GM19043 (cell line): ENCODE data around the gene MYCBP.
"Not testable (repeated sequence)": the region's sequence is repeated elsewhere in the genome, so short reads cannot be mapped to it uniquely, and the experiment has no call there.

Experiments used
- ATAC-seq: cut with Tn5 transposase; IDR thresholded peaks from one replicate; pipeline ENCODE4 v1.9.1; 2021; ENCODE audit warnings: low read depth; ENCODE audit not compliant: unreplicated experiment

Gene MYCBP, protein sequence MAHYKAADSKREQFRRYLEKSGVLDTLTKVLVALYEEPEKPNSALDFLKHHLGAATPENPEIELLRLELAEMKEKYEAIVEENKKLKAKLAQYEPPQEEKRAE

GRCh38 chr1:38873027-38873969 is at the start of gene MYCBP:
MYCBP (minus strand) TSS chr1:38873348; CDS start chr1:38873305, 43 bp downstream.
- peak; percentile 98 for ATAC-seq

- no peak for ATAC-seq
Observed at GRCh38 chr1:38919130-38919529, 46.0 kb upstream of the MYCBP start.

- no peak for ATAC-seq
Observed at GRCh38 chr1:38918568-38918967, 45.4 kb upstream of the MYCBP start.

DNA sequence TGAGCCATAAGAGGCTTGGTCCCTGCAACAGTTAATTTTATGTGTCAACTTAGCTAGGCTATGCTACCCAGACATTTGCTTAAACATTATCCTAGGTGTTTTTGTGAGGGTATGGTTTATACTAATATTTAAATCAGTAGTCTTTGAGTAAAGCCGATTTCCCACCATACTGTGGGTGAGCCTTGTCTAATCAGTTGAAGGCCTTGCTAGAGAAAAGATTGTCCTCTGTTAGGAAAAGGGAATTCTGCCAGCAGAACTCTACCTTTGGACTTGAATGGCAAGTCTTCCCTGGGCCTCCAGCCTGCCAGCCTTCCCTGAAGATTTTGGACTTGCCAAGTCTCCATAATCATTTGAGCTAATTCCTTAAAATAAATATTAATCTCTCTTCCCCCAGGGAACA is 44.6 kb upstream of the MYCBP start:
- ATAC-seq: no peak

DNA sequence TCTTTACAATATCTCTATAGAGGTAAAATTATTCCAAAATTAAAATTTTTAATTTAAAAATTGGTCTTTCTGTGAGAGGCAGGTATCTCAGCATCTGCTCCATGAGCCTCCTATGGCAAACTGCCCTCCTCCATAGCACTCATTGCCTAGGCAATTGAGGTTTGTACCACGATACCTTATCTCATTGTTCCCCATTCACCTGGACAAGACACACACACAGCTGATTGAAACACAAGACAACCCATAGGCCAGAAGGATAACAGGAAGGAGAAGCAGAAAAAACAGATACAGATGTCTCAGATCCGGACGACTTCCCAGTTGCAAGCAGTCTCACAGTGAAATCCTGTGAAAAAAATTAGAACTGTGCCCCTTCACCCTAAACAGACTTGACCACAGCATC is 44.2 kb upstream of the MYCBP start:
- ATAC-seq: no peak

DNA sequence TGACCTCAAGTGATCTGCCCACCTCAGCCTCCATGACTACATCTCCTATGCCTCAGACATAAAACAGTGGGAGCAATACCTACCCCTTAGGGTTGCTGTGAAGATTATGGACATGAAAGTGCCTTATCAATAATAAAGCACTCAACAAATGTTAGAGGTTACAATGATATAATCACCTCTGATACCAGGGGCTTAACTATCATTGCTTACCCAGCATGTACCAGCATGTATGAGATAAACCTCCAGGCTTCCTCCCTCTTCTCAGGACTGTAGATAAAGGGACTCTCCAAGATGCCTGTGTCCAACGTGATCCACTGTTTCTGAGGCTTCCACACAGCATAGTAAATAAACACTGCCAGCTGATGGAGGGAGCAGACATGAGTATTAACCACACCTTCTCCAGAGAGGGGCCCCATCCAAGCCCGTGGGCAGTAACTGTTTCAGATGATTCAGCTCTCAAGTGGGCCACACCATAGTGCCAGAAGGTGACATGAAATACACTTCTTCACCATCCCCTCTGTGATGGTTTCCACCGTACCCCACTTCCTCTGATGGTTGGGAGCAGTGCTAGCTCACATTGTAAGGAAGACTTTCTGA is 42.3 kb upstream of the MYCBP start:
- no peak for ATAC-seq

GRCh38 chr1:38914908-38915307 is 41.8 kb upstream of the MYCBP start:
- not testable (repeated sequence) for ATAC-seq

DNA sequence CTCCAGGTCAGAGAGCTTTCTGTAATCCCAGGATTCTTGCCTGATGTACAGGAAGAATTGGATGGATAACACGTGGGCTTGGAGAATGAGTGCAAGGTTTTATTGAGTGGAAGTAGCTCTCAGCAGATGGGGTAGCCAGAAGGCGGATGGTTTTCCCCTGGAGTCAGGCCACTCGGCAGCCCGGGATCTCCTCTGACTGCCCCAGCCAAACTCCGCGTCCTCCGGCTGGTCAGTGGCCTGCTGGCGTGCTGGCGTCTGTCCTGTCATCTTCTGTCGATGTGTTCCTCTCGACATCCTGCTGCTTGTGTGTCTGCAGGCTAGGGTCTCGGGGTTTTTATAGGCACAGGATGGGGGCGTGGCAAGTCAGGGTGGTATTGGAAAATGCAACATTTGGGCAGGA is 35.7 kb upstream of the MYCBP start:
- no peak for ATAC-seq

GRCh38 chr1:38905985-38906384 is 32.8 kb upstream of the MYCBP start:
- no peak for ATAC-seq

GRCh38 chr1:38899560-38899959 is 26.4 kb upstream of the MYCBP start:
- ATAC-seq: no peak

DNA sequence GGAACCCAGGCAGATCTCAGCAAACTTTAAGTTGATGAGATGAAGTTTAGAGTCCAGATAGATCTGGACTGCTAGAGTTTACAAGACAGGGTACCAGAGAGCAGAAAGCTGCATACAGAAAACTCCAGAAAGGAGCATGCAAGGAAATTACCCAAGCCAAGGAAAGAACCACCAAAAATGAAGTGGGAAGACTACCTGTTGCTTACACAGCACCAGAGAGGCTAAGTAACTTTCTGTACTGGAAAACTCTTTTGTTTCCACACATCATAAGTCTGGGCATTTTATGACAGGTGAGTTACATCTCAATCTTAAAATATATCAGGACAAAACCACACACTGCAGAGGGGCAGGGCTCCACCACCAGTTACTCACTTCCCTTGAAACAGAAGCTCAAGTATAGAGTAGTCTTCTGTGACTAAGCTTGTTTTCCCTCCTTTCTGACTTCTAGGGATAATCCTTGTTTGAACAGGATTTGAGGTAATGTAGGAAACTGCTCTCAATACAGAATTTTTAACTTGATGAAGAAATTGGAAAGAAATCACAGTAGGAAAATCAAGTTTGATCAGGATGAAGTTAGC is 25.6 kb upstream of the MYCBP start:
- ATAC-seq: no peak

- no peak for ATAC-seq
Observed at GRCh38 chr1:38896169-38896568, 23.0 kb upstream of the MYCBP start.

- no peak for ATAC-seq
Observed at GRCh38 chr1:38892976-38893375, 19.8 kb upstream of the MYCBP start.

DNA sequence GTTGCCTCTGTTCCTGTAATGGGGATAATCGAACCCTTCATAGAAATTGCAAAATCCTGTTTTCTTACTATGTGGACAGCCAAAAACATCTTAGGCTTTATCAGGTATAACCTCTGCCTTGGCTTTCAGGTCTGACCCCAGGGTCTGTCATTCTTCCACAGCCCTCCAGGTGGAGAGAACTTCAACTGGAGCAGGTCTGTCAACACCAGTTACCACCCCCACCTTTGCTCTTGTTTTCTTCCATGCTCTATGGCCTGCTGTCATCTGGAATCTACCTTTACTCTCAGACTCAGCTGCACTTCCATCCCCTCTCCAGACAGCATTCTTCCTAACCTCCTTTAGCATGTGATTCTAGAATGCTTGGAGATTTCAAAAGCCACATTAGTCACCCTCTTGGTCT is 18.6 kb upstream of the MYCBP start:
- no peak for ATAC-seq

- no peak for ATAC-seq
Observed at GRCh38 chr1:38889589-38889988, 16.4 kb upstream of the MYCBP start.

DNA sequence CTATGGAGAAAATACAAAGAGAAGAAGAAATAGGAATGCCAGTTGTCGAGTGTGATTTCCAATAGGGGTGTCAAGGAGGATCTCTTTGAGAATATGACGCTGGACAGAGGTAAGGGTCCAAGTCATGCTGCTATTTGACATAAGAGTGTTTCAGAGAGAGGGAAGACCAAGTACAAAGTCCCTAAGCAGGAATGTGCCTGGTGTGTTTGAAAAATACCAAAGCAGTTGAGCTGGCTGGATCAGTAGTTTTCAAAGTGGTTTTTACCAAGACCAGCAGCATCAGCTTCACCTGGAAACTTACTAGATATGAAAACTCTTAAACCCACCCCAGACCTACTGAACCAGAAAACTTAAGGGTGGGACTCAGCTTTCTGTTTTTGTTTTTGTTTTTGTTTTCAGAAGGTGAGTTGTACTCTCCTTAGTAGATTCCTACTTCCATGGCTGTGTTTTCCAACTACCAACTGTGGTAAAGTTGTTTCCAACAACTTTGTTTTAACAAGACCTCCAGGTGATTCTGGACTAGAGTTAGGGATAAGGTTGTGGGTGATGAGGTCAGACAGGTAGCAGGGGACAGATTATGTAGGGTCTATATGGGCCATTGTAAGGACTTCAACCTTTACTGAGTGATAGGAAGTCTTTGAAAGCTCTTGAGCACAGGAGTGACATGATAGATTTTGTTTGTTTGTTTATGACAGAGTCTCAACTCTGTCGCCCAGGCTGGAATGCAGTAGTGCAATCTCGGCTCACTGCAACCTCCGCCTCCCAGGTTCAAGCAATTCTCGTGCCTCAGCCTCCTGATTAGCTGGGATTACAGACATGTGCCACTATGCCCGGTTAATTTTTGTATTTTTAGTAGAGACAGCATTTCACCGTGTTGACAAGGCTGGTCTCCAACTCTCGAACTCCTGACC is 15.5 kb upstream of the MYCBP start:
- no peak for ATAC-seq

DNA sequence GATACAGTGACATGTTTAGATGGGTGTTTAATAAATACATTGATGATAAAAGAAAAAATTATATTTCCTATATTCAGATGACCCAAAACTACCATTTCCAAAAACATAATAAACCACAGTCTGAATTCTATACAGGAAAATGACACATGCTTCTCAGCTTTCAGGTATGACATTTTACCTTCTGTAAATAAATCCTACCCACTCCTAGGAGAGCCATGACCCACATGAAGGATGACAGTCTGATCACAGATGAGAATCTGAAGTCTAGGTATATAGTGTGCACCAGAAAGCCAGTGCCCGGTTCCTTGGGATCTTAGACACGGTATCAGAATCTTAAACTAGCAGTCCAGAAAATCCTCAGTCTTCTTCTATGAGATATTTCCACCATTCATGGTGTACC is 11.9 kb upstream of the MYCBP start:
- no peak for ATAC-seq

GRCh38 chr1:38881487-38881886 is 8.3 kb upstream of the MYCBP start, which contains the start of gene GJA9:
GJA9 (minus strand) TSS chr1:38881587; CDS start chr1:38876098, 5,489 bp downstream.
- ATAC-seq: no peak

GRCh38 chr1:38875811-38876210 is 2.7 kb upstream of the MYCBP start:
- ATAC-seq: no peak

DNA sequence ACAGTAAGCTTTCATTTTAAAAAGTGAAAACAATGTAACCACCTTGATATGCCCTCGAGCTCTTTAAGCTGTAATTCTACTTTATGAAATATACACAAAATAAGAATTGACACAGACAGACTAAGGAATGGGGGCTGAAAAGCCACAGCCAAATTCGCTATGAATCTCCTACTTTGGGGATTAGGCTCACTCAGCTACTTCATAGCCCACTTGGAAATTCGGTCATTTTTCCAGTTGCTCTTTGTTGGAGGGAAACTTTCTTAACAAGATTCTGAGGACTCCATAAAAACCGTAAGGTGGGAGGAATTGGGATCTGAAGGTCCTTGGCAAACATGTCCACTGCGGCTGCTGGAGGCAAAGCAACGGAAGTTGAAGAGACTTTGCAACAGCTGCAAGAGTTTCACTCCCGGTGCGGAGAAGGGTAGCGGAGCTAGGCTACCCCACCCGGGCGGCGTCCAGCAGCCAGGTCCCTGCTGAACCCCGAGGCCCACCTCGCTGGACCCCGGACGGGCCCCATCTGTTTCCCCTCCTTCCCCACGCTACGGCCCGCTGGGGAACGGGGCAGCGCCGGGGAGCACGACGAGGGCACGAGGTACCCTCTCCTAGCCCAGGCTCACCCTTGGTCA is 634 bp downstream of the MYCBP start:
- ATAC-seq: no peak
